ENCODE measurements around the gene ACY1.

ACY1 gene

DNA sequence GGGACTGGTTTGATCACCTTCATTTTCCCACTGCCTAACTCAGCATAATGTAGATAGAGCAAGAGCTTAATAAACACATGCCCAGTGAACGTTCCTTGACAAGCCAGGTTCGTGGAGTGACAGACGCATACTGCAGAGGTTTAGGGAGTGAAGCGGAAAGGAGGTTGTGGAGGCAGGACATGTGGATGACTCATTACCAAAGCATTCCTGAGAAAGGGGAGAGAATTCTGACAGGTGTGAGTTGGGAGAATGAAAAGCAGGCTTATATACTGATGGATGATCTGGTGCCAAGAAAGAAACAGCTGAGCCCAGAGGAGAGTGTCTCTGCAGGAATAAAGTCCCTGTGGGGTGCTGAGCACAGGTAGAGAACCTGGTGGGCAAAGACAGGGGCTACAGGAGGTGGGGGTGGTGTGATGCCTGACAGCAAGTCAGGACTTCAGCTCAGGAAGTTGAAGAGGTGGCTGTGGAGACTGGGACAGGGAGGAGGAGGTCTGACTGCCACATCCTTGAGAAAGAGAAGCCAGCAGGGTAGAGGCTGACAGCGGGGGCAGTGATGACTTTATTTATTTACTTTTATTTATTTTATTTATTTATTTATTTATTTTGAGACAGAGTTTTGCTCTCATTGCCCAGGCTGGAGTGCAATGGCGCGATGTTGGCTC is 14.7 kb downstream of the ACY1 start:
- peaks cover 28% of the 10 kb centered on the region for H3K36me3 Mint-ChIP-seq (ENCODE audit: low read depth)
- H3K27ac Mint-ChIP-seq: no peak overlapping the region
- no peaks in the 10 kb centered on the region for H3K27me3 Mint-ChIP-seq
- no peaks in the 10 kb centered on the region for H3K9me3 Mint-ChIP-seq
- H3K4me1 Mint-ChIP-seq (ENCODE audit: low read depth): peaks cover 31% of the 10 kb centered on the region
- H3K4me3 Mint-ChIP-seq: no peak overlapping the region

DNA sequence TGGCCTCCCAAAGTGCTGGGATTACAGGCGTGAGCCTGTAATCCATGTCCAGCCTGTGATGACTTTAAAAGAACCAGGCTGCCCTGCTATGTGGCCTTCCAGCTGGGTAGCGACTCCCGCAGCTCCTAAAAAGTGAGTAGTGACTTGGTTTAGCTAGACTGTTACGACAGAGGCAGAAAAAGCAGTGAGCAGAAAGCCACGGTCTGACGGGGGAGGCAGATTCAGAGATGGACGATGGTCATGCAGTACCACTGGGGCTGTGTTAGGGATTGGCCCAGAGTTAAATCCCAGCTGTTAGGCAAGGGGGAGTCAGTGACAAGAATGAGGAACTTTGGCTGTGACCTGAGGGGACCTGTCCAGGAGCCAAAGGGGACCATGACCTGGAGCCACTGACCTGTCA is 15.4 kb downstream of the ACY1 start:
- peaks cover 25% of the 10 kb centered on the region for H3K4me1 Mint-ChIP-seq (ENCODE audit: low read depth)
- no peaks in the 10 kb centered on the region for H3K27me3 Mint-ChIP-seq
- H3K36me3 Mint-ChIP-seq (ENCODE audit: low read depth): peaks cover 21% of the 10 kb centered on the region
- no peak overlapping the region for H3K4me3 Mint-ChIP-seq
- H3K27ac Mint-ChIP-seq: no peak overlapping the region
- H3K9me3 Mint-ChIP-seq: no peaks in the 10 kb centered on the region

DNA sequence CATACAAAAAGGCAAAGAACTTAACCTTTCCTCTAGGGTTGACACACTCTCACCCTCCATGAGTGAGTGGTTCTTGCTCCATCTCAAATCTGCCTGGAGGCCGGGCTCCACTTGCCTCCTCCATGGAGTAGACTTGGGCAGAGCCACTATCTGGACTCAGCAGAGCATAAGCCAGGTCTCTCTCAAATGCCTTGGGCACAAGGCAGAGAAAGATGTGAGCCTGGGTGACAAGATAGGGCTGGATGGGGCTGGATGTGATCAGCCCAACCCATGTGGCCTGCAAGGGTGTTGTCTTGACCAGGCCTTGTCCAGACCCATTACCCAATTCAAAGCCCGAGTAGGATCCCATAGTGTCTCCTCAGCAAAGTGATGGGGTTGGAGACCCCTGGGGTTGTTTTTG is 16.5 kb downstream of the ACY1 start:
- Mint-ChIP-seq H3K4me3 (no peak overlapping the region), H3K9me3 (no peaks in the 10 kb centered on the region), H3K4me1 (ENCODE audit: low read depth) (peaks cover 14% of the 10 kb centered on the region), H3K36me3 (ENCODE audit: low read depth) (peaks cover 10% of the 10 kb centered on the region), H3K27ac (no peak overlapping the region), H3K27me3 (no peaks in the 10 kb centered on the region)

- Mint-ChIP-seq H3K4me1 (ENCODE audit: low read depth) (peaks cover 5% of the 10 kb centered on the region), H3K36me3 (ENCODE audit: low read depth) (no peaks in the 10 kb centered on the region), H3K9me3 (no peaks in the 10 kb centered on the region), H3K27ac (no peak overlapping the region), H3K4me3 (no peak overlapping the region), H3K27me3 (no peaks in the 10 kb centered on the region)
These were observed 18.2 kb downstream of the ACY1 start for GRCh38 chr3:52001443-52001974.

GRCh38 chr3:52002748-52003147 is 19.4 kb downstream of the ACY1 start:
- H3K4me1 Mint-ChIP-seq (ENCODE audit: low read depth): peaks cover 5% of the 10 kb centered on the region
- no peak overlapping the region for H3K4me3 Mint-ChIP-seq
- H3K27ac Mint-ChIP-seq: no peak overlapping the region
- no peaks in the 10 kb centered on the region for H3K36me3 Mint-ChIP-seq (ENCODE audit: low read depth)
- no peaks in the 10 kb centered on the region for H3K27me3 Mint-ChIP-seq
- no peaks in the 10 kb centered on the region for H3K9me3 Mint-ChIP-seq

DNA sequence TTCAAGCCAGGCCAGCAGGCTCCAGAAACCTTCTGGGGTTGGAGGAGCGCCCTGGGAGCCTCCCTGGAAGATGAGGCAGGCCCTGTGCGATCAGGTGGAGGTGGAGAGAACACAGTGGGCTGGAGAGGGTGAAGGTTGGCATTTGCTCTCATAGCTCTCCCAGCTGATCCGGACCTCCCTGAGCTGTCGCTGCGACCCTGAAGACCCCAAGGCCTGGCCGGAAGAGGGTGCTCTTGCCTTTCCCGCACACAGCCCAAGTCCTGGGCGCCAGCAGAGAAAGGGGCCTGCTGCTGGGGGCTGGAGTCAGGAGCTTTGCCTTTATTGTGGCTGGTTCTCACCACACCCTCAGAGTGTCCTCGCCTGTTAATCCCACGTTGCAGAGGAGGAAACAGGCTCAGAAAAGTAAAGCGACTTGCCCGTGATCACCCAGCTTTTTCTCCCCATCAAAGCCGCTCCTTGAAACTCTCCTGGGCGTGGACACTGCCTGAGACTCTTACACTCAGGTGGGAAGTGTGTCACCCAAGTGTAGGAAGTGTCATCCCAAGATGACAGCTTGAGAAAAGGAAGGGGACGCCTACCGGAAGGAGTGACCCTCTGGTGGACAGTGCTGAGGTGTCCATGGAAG is 20.9 kb downstream of the ACY1 start:
- H3K36me3 Mint-ChIP-seq (ENCODE audit: low read depth): no peaks in the 10 kb centered on the region
- H3K27me3 Mint-ChIP-seq: no peaks in the 10 kb centered on the region
- no peak overlapping the region for H3K4me3 Mint-ChIP-seq
- H3K9me3 Mint-ChIP-seq: no peaks in the 10 kb centered on the region
- H3K4me1 Mint-ChIP-seq (ENCODE audit: low read depth): peaks cover 5% of the 10 kb centered on the region
- no peak overlapping the region for H3K27ac Mint-ChIP-seq

GRCh38 chr3:52004906-52005395 is 21.6 kb downstream of the ACY1 start:
- Mint-ChIP-seq H3K36me3 (ENCODE audit: low read depth) (no peaks in the 10 kb centered on the region), H3K9me3 (no peaks in the 10 kb centered on the region), H3K4me3 (no peak overlapping the region), H3K4me1 (ENCODE audit: low read depth) (peaks cover 5% of the 10 kb centered on the region), H3K27me3 (no peaks in the 10 kb centered on the region), H3K27ac (no peak overlapping the region)

DNA sequence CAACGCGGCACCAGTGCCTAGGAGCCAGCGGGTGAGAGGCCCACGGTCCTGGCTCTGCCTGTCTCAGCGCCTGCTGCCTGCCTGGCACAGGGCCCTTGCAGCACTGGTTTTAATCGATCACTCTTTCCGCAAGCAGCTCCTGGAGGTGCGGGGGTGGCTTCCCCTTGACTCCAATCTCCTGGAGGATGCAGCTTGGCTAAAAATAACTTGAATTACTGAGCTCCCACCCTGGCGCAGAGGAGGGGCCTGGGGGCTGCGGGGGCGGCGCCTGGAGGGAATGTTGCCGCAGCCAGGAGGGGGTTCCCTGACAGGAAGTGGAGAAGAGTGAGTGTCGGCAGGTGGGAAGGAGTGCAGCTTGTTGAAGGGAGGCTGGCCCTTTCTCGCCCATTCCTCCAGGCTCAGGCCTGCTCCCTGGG is 22.2 kb downstream of the ACY1 start:
- no peaks in the 10 kb centered on the region for H3K36me3 Mint-ChIP-seq (ENCODE audit: low read depth)
- H3K4me1 Mint-ChIP-seq (ENCODE audit: low read depth): peaks cover 5% of the 10 kb centered on the region
- H3K27me3 Mint-ChIP-seq: no peaks in the 10 kb centered on the region
- no peak overlapping the region for H3K4me3 Mint-ChIP-seq
- H3K9me3 Mint-ChIP-seq: no peaks in the 10 kb centered on the region
- no peak overlapping the region for H3K27ac Mint-ChIP-seq

DNA sequence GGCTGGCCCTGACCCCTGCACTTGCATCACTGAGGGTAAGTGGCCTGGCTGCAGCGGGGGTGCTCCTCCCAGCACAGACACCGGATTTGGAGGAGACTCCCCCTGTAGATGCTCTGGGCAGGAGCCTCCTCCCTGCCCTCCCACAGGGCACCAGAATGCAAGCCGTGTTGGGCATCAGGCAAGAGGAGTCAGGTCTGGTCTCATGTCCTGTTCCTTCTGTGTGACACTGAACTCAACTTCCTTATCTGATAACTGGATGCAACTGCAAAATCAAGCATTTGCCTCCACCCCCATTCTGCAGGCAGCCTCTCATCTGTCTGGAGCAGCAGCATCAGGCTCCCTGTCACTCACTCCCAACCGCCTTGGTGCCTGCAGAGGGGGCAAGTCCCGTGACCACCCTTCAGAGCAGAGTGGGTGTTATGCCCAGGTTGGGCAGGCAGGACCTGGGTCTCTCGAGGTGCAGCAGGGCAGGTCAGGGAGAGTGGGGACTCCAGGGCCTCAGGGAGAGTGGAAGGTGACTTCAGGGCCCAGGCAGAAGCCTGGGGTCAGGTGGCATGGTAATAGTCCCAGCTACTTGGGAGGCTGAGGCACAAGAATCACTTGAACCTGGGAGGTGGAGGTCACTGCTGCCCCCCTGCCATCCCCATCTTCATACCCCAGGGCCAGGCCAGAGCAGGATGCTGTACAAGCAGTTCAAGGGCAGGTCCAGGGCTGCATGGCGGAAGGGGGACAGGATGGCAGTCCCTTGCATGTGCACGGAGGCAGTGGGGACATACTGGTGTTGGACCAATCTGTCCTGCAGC is 22.9 kb downstream of the ACY1 start:
- Mint-ChIP-seq H3K4me1 (ENCODE audit: low read depth) (peaks cover 5% of the 10 kb centered on the region), H3K27ac (no peak overlapping the region), H3K4me3 (no peak overlapping the region), H3K27me3 (no peaks in the 10 kb centered on the region), H3K9me3 (no peaks in the 10 kb centered on the region), H3K36me3 (ENCODE audit: low read depth) (no peaks in the 10 kb centered on the region)

GRCh38 chr3:52006820-52007133 is 23.4 kb downstream of the ACY1 start:
- Mint-ChIP-seq H3K4me1 (ENCODE audit: low read depth) (peaks cover 1% of the 10 kb centered on the region), H3K27ac (no peak overlapping the region), H3K36me3 (ENCODE audit: low read depth) (no peaks in the 10 kb centered on the region), H3K27me3 (no peaks in the 10 kb centered on the region), H3K9me3 (no peaks in the 10 kb centered on the region), H3K4me3 (no peak overlapping the region)

DNA sequence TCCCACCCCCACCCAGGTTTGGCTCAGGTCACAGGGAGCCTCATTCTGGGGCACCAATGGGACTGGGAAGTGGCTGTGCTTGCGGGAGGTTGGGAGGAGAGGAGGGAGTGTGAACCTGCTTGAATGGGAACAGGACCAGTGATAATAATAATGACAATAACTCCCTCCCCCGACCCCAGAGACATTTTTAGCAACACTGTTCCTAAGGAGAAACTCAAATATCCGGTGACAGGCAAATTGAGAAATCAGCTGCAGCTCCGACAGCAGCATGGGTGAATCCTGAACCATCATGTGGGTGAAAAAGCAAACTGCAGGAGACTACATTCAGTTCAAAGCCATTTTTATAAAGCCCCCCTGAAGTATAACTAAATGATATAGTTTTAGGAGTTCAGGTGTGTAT is 24.0 kb downstream of the ACY1 start:
- H3K4me1 Mint-ChIP-seq (ENCODE audit: low read depth): no peaks in the 10 kb centered on the region
- no peaks in the 10 kb centered on the region for H3K27me3 Mint-ChIP-seq
- H3K27ac Mint-ChIP-seq: no peak overlapping the region
- no peaks in the 10 kb centered on the region for H3K9me3 Mint-ChIP-seq
- H3K4me3 Mint-ChIP-seq: no peak overlapping the region
- no peaks in the 10 kb centered on the region for H3K36me3 Mint-ChIP-seq (ENCODE audit: low read depth)

DNA sequence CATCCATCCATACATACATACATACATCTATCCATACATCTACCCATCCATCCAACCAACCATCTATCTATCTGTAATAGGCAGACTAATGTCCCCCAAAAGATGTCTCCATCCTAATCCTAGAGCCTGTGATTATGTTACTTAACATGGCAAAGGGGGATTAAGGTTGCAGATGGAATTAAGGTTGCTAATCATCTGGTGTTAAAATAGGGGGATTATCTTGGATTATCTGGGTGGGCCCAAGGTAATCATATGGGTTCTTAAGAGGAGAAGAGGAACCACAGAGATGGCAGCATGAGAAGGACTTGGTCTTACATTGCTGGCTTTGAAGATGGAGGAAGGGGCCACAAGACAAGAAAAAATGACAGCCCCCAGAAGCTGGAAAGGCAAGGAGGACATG is 27.1 kb downstream of the ACY1 start:
- no peaks in the 10 kb centered on the region for H3K27me3 Mint-ChIP-seq

DNA sequence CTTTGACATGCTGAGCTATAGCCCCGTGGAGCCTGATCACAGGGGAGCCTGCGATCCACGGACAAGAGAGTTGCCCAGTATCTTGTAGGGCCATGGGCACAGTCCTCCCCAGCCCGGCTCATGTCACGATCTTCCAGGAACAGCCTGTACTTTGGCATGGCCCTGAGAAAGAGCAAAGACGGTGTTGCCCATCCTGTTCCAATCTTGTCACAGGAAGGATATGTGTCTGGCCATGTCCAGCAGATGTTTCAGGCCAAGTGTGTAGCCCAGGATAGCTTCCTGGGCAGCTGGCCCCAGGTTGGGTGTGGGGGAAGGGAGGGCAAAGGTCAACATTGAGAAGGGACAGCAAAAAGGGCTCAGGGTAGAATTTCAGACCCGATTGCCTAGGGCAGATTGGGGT is 29.4 kb downstream of the ACY1 start:
- no peaks in the 10 kb centered on the region for H3K4me1 Mint-ChIP-seq (ENCODE audit: low read depth)
- H3K27ac Mint-ChIP-seq: no peak overlapping the region
- H3K9me3 Mint-ChIP-seq: no peaks in the 10 kb centered on the region
- H3K4me3 Mint-ChIP-seq: no peak overlapping the region
- no peaks in the 10 kb centered on the region for H3K36me3 Mint-ChIP-seq (ENCODE audit: low read depth)
- H3K27me3 Mint-ChIP-seq: no peaks in the 10 kb centered on the region

More for the DNA sequence above, 27.1 kb downstream of the ACY1 start:
- Mint-ChIP-seq H3K9me3 (no peaks in the 10 kb centered on the region), H3K36me3 (ENCODE audit: low read depth) (no peaks in the 10 kb centered on the region), H3K4me3 (no peak overlapping the region), H3K27ac (no peak overlapping the region), H3K4me1 (ENCODE audit: low read depth) (no peaks in the 10 kb centered on the region)

GRCh38 chr3:52013802-52014598 is 30.7 kb downstream of the ACY1 start:
- no peaks in the 10 kb centered on the region for H3K4me1 Mint-ChIP-seq (ENCODE audit: low read depth)
- no peak overlapping the region for H3K4me3 Mint-ChIP-seq
- no peaks in the 10 kb centered on the region for H3K36me3 Mint-ChIP-seq (ENCODE audit: low read depth)
- H3K27me3 Mint-ChIP-seq: no peaks in the 10 kb centered on the region
- H3K9me3 Mint-ChIP-seq: no peaks in the 10 kb centered on the region
- H3K27ac Mint-ChIP-seq: peak overlapping the region; percentile 8

Measured in stimulated activated naive CD8-positive, alpha-beta T cell treated with anti-CD3 and anti-CD28 coated beads, Interleukin-15, Interleukin-2, amounts not matched to agents 100 ng/mL and 50 ng/mL, for 24 hours (primary cell).